HG03280 (cell line): Measurements from ENCODE around the gene KRTAP4-6.
"Not testable (repeated sequence)": the region's sequence is repeated elsewhere in the genome, so short reads cannot be mapped to it uniquely, and the experiment has no call there.

Experiments
- ATAC-seq: cut with Tn5 transposase; IDR thresholded peaks from one replicate; pipeline ENCODE4 v1.9.1; 2021; ENCODE audit warnings: mild to moderate bottlenecking, moderate library complexity; ENCODE audit not compliant: unreplicated experiment

KRTAP4-6 gene

DNA sequence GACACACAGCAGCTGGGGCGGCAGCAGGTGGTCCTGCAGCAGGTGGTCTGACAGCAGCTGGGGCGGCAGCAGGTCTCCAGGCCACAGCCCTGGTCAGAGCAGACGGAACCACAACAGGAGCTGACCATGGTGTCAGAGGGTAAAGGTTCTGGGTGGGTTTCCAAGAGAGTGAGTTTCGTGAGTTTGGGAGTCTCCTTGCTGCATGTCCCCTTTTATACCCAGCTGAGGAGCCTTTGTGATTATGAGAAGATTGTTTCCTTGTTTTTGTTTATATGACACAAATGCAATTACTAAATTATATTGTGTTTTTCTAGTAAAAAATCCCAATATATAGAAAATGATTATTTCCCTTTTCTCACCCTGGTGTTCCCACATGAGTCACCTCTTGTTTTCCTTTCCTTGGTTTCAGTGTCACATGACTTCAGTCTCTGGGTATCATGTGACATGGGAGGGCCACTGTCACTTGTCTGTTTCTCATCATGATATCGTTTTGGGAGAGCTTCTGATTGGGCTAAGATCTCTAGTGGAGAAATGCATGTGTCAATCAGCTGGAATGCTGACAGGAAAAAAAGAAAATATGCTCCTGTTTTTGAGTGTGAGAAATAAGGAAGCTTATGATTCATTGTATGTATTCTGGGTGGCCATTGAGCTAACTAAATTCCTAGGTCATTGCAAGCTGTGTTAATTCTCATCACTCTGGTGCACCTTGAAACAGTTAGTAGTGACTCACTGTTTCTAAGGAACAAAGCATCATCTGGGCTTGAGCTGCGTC, at the start of gene KRTAP4-6:
TSS of gene KRTAP4-6 (minus strand) at position 185 of the 772 bp plus-strand sequence. CDS start at position 128, 57 bp downstream.
- no peak for ATAC-seq

DNA sequence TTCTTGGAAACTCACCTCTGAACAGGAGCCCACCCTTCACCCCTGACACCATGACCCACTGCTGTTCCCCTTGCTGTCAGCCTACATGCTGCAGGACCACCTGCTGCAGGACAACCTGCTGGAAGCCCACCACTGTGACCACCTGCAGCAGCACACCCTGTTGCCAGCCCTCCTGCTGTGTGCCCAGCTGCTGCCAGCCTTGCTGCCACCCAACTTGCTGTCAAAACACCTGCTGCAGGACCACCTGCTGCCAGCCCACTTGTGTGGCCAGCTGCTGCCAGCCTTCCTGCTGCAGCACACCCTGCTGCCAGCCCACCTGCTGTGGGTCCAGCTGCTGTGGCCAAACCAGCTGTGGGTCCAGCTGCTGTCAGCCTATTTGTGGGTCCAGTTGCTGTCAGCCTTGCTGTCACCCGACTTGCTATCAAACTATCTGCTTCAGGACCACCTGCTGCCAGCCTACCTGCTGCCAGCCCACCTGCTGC, 49.5 kb upstream of the KRTAP4-6 start, which contains the start of gene KRTAP9-1:
TSS of gene KRTAP9-1 (plus strand) at position 51 of the 482 bp plus-strand sequence. CDS start at position 51, 0 bp downstream.
- not testable (repeated sequence) for ATAC-seq

DNA sequence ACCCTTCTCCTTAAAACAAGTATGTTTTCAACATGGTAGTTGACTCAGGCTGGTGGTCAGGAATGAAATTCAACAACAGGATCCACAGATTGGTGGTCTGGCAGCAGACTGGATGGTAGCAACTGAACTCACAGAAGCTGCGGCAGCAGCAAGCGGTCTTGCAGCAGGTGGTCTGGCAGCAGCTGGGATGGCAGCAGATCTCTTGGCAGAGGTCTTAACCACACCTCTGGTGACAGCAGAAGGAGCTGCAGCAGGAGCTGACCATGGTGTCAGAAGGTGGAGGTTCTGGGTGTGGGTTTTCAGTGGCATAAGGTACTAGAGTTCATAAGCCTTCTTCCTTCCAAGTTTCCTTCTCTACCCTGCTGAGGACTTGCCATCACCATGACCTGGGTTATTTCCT, 46.5 kb upstream of the KRTAP4-6 start:
- ATAC-seq = no peak

- no peak for ATAC-seq
These were observed 44.7 kb upstream of the KRTAP4-6 start for GRCh38 chr17:41185001-41185400.

DNA sequence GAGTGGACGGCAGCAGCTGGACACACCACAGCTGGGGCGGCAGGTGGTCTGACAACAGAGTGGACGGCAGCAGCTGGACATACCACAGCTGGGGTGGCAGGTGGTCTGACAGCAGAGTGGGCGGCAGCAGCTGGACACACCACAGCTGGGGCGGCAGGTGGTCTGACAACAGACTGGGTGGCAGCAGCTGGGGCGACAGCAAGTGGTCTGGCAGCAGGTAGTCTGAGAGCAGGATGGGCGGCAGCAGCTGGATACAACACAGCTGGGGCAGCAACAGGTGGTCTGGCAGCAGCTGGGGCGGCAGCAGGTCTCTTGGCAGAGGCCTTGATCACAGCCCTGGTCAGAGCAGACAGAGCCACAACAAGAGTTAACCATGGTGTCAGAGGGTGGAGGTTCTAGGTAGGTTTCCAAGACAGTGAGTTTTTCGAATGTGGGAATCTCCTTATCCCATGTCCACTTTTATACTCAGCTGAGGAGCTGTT, 44.2 kb upstream of the KRTAP4-6 start, which contains the start of gene KRTAP4-1:
TSS of gene KRTAP4-1 (minus strand) at position 432 of the 482 bp plus-strand sequence. CDS start at position 375, 57 bp downstream.
- ATAC-seq = no peak

DNA sequence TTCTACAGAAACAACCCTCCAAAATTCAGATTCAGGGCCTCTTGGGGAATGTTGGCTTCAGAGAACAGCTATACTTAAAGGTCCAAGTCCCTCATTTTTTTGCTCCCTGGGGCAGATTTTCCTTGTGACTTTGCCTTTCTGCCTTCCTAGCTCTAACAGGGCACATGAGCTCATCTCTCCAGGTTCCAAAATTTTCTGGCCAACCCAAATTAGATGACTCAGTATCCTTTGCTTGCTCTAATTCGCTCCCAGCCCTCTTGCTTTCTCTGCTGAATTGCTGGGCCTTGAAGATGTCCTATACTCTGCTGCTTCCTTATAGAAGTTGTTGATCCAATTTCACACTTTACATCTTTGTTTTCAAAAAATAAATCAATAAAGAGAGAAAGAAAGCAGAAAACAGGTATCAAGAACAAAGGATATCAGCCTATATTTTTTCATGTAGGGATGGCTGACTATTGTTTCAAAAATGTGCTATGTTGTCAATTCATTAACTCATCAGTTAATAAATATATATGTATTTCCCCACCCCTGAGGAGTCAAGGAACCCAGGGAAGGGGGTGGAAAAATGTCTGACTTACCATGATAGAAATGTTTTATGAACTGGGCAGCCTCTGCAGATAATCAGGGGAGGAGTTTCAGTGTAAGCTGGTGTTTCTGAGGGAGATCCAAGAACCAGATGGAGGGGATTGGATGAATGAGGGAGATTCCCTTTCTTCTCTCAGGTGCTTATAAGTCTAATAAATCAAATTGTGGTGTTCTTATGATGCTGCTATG, 38.7 kb upstream of the KRTAP4-6 start:
- no peak for ATAC-seq

- ATAC-seq = no peak
These were observed 38.0 kb upstream of the KRTAP4-6 start for GRCh38 chr17:41178341-41178740.

DNA sequence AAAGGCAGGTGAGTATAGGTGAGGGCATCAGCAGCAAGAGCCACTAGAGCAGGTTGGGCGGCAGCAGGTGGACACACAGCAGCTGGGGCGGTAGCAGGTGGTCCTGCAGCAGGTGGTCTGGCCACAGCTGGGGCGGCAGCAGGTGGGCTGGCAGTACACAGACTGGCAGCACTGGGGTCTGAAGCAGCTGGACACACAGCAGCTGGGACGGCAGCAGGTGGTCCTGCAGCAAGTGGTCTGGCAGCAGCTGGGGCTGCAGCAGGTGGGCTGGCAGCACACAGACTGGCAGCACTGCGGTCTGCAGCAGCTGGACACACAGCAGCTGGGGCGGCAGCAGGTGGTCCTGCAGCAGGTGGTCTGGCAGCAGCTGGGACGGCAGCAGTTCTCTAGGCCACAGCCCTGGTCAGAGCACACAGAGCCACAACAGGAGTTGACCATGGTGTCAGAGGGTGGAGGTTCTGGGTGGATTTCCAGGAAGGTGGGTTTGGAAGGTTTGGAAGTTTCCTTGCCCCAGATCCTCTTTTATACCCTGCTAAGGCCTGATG, 37.5 kb upstream of the KRTAP4-6 start, which contains the start of gene KRTAP4-2:
TSS of gene KRTAP4-2 (minus strand) at position 495 of the 545 bp plus-strand sequence. CDS start at position 438, 57 bp downstream.
- no peak for ATAC-seq

GRCh38 chr17:41176744-41177387, 36.5 kb upstream of the KRTAP4-6 start:
- no peak for ATAC-seq

- no peak for ATAC-seq
These were observed 31.5 kb upstream of the KRTAP4-6 start for GRCh38 chr17:41171886-41172285.

DNA sequence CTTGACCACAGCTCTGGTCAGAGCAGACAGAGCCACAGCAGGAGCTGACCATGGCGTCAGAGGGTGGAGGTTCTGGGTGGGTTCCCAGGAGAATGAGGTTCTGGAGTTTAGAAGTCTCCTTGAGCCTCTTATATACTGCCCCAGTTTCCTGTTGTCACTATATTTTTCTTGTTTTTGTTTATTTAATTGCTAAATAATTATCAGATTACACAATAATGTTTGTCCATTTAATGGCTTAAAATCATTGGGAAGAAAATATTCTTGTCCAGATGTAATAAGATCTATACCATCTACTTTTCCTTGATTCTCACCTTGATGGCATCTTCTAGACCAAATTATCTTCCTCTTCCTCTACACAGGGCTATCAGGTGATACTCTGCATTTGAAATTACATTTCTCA, 27.8 kb upstream of the KRTAP4-6 start, which contains the start of gene KRTAP4-3:
TSS of gene KRTAP4-3 (minus strand) at position 101 of the 400 bp plus-strand sequence. CDS start at position 52, 49 bp downstream.
- no peak for ATAC-seq

DNA sequence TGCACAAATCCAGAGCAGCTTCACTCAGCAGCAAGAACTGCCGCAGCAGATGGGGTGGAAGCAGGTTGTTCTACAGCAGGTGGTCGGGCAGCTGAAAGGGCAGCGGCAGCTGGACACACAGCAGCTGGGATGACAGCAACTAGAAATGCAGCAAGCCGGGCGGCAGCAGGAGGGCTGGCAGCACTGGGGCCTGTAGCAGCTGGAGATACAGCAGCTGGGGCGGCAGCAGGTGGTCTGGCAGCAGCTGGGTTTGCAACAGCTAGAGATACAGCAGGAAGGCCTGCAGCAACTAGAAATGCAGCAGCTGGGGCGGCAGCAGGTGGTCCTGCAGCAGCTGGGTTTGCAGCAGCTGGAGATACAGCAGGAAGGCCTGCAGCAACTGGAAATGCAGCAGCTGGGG, 27.2 kb upstream of the KRTAP4-6 start:
- ATAC-seq = no peak

DNA sequence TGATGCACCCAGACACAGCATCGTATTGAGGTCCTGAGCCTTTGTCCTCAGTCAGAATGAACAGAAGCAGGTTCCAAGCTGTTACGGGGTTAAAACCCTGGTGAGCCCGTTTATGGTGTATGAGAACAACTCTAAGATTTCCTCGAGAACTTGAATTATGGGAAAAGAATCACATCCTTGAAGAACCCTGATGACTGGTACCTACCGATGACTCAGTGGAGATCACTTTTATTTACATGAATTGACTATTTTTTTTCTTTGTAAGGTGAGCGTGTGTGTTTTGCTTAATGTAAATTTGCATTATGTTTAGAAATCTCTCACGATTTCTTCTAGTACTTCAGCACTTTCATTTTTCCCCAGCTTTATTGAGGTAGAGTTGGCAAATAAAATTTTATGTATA, 23.5 kb upstream of the KRTAP4-6 start:
- ATAC-seq = no peak

DNA sequence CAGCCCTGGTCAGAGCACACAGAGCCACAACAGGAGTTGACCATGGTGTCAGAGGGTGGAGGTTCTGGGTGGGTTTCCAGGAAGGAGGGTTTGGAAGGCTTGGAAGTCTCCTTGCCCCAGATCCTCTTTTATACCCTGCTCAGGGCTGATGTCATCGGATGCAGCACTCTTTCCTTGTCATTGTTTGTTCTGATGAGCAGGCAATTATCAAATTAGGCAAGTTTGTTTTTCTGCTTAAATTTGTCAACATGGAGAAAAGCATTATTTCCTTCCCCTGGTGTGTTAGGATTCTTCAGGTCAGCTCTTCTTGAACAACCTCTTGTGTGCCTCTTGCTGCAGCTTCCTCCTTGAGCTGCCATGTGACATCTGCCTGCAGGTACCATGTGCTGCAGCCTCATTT, 20.3 kb upstream of the KRTAP4-6 start, which contains the start of gene KRTAP4-4:
TSS of gene KRTAP4-4 (minus strand) at position 101 of the 400 bp plus-strand sequence. CDS start at position 44, 57 bp downstream.
- no peak for ATAC-seq

DNA sequence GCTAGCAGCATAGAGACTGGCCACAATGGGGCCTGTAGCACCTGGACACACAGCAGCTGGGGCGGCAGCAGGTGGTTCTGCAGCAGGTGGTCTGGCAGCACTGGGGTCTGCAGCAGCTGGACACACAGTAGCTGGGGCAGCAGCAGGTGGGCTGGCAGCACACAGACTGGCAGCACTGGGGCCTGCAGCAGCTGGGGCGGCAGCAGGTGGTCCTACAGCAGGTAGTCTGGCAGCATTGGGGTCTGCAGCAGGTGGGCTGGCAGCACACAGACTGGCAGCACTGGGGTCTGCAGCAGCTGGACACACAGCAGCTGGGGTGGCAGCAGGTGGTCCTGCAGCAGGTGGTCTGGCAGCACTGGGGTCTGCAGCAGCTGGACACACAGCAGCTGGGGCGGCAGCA, 19.8 kb upstream of the KRTAP4-6 start:
- not testable (repeated sequence) for ATAC-seq

- ATAC-seq = no peak
These were observed 13.5 kb upstream of the KRTAP4-6 start for GRCh38 chr17:41153856-41154255.

DNA sequence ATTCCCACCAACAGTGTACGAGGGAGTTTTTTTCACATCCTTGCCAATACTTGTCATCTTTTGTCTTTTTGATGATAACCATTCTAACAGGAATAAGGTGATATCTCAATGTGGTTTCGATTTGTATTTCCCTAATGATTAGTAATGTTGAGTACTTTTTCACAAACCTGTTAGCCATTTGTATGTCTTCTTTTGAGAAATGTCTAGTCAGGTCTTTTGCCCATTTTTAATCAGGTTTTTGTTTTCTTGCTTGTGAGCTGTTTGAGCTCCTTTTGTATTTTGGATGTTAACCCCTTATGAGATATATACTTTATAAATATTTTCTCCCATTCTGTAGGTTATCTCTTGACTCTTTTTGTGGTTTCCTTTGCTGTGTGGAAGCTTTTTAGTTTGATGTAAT, 11.2 kb upstream of the KRTAP4-6 start:
- no peak for ATAC-seq

DNA sequence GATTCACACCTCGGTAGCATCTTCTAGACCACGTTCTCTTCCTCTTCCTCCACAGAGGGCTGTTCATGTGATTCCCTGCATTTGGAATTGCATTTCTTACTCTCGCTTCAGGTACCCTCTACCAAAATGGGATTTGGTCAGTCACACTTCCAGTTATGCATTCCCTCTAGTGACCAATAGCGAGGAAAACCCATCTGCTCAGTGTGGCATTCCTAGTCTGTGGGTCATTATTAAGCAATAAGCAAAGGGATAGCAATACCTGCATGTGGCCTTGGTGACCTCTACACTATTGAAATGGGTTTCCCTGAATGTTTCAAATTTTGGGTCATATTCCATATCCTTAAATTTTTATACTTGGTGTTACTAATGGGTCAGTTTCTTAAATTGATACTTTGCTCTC, 9.7 kb upstream of the KRTAP4-6 start:
- ATAC-seq = no peak

DNA sequence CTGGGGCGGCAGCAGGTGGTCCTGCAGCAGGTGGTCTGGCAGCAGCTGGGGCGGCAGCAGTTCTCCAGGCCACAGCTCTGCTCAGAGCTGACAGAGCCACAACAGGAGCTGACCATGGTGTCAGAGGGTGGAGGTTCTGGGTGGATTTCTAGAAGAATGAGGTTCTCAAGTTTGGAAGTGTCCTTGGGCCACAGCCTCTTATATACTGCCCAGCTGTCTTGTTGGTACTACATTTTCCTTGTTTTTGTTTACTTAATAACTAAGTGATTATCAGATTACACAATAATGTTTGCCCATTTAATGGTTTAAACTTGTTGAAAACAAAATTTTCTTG, 9.3 kb upstream of the KRTAP4-6 start, which contains the start of gene KRTAP4-5:
TSS of gene KRTAP4-5 (minus strand) at position 174 of the 334 bp plus-strand sequence. CDS start at position 116, 58 bp downstream.
- ATAC-seq = no peak

DNA sequence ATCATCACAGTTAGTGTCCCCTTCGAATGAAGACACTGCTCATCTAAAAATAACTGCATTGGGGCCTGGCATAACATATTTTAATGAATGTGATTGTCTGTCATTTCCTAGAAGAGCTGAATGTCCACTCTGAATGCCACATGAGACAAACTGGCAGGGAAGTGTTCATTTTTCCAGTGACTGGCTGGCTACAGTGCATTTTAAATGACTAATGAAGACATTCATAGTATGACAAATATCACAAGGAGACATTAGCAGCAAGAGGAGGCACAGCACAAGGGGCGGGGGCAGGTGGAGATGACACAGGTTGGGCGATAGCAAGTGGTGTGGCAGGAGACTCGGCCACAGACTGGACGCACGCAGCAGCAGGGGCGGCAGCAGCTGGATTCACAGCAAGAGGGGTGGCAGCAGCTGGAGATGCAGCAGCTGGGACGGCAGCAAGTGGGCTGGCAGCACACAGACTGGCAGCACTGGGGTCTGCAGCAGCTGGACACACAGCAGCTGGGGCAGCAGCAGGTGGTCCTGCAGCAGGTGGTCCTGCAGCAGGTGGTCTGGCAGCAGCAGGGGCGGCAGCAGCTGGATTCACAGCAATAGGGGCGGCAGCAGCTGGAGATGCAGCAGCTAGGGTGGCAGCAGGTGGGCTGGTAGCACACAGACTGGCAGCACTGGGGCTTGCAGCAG, 8.8 kb upstream of the KRTAP4-6 start:
- not testable (repeated sequence) for ATAC-seq
